HG03060 (cell line): ENCODE data around the gene AASS.

Source experiments
- ATAC-seq: cut with Tn5 transposase; IDR thresholded peaks from one replicate; pipeline ENCODE4 v1.9.1; 2021; ENCODE audit warnings: low read depth, moderate number of reproducible peaks; ENCODE audit not compliant: unreplicated experiment

The AASS gene

GRCh38 chr7:122123746-122124145 lies 20.3 kb downstream of the AASS start:
- no peak for ATAC-seq

GRCh38 chr7:122118757-122119156 lies 25.3 kb downstream of the AASS start:
- ATAC-seq, result no peak

- no peak for ATAC-seq
These were observed 41.0 kb downstream of the AASS start for GRCh38 chr7:122103064-122103463.

GRCh38 chr7:122100021-122100420 lies 44.0 kb downstream of the AASS start:
- no peak for ATAC-seq

DNA sequence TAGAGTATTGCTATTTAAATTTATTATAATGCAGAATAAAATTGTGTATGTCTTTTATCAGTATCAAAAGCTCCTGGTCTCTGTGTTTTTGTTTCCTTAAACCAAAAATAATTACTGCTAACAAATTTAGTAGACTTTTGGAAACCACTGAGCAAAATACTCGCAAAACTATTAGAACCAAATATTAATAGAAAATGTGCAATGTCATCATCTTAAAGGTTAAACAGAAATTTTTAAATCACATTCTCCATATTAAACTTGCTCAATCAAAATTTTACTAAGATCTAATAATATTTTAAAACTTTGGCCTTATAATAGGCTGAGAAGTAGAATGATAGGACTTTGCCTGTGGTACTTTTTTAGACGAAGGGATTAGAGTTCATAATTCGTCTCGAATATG lies 48.4 kb downstream of the AASS start:
- ATAC-seq, result no peak

DNA sequence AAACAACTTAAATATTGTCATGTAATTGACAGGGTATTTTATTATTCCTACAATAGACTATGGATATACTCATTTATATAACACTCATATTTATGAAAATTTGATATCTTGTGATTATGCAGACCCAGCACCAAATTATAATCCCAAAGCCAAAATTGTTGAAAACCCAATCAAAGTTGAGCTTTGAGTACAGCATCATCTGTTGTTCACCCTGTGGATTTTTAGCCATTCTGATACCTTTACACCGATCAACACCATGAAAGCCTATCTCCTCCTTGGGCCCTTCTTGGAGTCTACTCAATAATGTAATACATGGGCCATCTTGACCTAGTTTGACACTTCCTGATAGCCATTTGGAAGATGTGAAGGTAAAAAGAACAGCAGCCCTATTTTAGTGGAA lies 49.5 kb downstream of the AASS start:
- no peak for ATAC-seq

- ATAC-seq, result peak; percentile 98
These were observed 50.9 kb downstream of the AASS start for GRCh38 chr7:122092964-122093797.

GRCh38 chr7:122082670-122083069 lies 61.4 kb downstream of the AASS start:
- ATAC-seq, result no peak

- no peak for ATAC-seq
These were observed 61.9 kb downstream of the AASS start for GRCh38 chr7:122082160-122082559.

GRCh38 chr7:122073635-122074034 lies 70.4 kb downstream of the AASS start:
- ATAC-seq, result no peak

DNA sequence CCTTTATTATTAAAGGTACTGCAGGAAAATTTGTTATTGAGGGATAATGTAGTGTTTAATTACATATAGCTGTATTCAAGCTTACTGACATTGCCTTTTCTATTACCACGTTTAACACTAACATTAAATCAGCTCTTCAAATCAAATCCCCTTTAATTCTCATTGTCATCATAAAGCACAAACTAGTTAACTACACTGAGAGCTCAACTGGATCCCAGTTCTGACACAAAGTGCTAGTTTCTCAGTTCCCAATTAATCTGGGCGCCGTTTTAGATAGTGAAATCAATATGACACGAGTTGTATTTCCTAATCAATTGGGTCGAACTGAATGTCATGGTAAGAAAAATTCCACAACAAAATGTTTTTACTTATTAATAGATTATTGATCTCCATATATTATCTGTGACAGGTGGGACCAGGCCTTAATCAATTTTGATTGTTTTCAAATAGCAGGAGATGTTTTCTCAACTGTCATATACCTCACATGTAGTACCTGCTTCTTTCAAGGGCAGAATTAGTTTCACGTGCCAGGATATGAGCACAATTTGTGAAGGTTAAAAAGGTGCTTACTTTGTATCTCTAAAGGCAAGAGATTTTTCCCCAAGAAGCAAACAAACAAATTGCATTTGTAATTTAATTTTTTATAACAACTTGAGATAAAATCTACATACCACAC lies 71.0 kb downstream of the AASS start:
- ATAC-seq, result no peak

DNA sequence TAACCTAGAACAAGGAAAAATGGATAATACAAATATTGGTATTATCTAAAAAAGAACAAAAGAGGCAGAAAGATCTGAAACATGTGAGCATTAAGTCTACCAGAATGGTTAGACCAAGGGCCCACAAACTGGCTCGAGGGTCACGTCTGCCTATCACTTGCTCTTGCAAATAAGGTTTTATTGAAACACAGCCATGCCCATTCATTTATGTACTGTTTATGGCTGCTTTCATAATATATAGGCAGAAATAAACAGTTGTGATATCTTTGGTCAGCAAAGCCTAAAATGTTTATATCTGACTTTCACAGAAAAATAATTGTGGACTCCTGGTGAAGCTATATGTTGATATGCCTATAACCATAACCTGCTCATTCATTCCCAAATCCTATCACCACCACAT lies 71.8 kb downstream of the AASS start:
- no peak for ATAC-seq

- no peak for ATAC-seq
These were observed 73.2 kb downstream of the AASS start for GRCh38 chr7:122070834-122071233.

GRCh38 chr7:122070062-122070461 lies 74.0 kb downstream of the AASS start:
- ATAC-seq, result no peak

DNA sequence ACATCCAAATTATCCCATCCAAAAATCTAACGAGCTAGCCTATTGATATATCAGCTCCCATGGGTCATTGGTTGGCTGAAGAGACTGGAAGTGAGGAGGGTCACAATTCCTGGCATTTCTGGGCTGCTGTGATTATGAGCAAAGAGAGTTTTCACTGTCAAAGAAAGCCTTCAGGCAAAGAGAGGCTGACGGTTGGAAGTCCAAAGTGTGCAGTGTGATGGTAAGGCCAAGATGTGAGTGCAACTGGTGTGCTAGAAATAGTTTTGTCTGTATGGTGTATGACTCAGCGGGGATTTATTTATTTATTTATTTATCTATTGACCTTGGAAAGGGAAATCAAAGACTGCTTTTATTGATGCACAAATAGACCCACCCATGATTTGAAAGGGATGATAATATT lies 75.0 kb downstream of the AASS start:
- ATAC-seq, result no peak

GRCh38 chr7:122068046-122068445 lies 76.0 kb downstream of the AASS start:
- ATAC-seq, result no peak

- no peak for ATAC-seq
These were observed 77.0 kb downstream of the AASS start for GRCh38 chr7:122067077-122067476.

- no peak for ATAC-seq
These were observed 79.1 kb downstream of the AASS start for GRCh38 chr7:122064971-122065370.

- no peak for ATAC-seq
These were observed 80.9 kb downstream of the AASS start for GRCh38 chr7:122063146-122063545.

GRCh38 chr7:122059542-122059941 lies 84.5 kb downstream of the AASS start:
- ATAC-seq, result no peak

DNA sequence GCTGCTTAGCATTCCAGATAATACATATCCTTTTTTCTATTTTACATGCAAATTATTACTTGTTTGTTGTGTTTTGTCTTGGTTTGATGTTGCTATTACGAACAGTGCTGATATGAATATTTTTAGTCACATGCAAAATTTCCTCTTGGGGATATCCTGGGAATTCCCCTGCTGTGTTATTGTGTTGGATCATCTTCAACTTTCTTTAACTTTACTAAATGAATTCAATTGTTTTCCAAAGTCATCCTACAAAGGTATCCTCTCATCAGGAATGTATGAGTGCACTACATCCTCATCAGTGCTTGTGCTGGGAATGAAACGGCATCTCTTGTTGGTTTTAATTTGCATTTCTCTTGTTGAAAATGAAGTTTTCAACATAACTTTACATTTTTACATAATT lies 87.1 kb downstream of the AASS start:
- no peak for ATAC-seq

GRCh38 chr7:122055073-122055472 lies 89.0 kb downstream of the AASS start:
- ATAC-seq, result no peak
